GM18909 (cell line): ENCODE measurements around the gene FGFRL1.
"Not testable (repeated sequence)": the region's sequence is repeated elsewhere in the genome, so short reads cannot be mapped to it uniquely, and the experiment has no call there.

ENCODE experiments used
- ATAC-seq: cut with Tn5 transposase; IDR thresholded peaks from one replicate; pipeline ENCODE4 v1.9.1; 2021; ENCODE audit warnings: mild to moderate bottlenecking; ENCODE audit not compliant: unreplicated experiment, poor library complexity

FGFRL1 gene

DNA sequence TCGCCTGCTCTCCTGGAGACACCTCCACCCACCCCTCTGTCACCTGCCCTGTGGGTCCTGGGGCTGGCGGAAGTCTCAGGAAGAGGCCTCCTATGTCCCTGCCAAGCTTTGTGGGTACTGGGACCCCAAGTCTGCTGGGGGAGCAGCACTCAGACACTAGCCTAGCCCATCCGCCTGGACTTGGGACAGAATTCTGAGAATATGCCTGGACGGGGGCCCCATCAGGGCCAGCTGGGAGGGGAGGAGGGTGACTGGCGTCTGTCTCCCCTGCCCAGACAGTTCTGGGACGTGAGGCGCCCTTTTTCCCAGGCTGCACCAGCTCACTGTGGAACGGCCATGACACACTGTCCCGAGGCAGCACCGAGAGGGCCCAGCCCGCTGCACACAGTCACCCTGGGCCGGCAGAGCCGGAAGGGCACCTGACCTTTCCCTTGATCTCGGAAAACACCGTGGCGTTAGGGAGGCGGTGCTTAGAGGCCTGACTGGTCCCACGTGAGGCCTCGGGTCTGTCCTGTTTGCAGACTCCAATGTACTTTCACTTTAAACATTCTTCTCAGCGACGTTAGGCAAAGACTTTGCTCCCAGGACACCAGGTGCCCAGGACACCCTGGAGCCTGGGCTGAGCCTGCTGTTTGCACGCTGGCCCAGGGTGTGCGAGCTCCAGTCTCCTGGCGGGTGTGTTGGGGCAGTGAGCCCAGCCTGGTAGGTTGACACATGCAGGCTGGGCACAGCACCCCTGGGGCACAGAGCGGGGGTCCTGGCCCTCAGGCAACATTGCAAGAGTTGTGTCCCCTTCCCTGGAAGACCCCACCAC, 18.9 kb upstream of the FGFRL1 start:
- no peak for ATAC-seq

DNA sequence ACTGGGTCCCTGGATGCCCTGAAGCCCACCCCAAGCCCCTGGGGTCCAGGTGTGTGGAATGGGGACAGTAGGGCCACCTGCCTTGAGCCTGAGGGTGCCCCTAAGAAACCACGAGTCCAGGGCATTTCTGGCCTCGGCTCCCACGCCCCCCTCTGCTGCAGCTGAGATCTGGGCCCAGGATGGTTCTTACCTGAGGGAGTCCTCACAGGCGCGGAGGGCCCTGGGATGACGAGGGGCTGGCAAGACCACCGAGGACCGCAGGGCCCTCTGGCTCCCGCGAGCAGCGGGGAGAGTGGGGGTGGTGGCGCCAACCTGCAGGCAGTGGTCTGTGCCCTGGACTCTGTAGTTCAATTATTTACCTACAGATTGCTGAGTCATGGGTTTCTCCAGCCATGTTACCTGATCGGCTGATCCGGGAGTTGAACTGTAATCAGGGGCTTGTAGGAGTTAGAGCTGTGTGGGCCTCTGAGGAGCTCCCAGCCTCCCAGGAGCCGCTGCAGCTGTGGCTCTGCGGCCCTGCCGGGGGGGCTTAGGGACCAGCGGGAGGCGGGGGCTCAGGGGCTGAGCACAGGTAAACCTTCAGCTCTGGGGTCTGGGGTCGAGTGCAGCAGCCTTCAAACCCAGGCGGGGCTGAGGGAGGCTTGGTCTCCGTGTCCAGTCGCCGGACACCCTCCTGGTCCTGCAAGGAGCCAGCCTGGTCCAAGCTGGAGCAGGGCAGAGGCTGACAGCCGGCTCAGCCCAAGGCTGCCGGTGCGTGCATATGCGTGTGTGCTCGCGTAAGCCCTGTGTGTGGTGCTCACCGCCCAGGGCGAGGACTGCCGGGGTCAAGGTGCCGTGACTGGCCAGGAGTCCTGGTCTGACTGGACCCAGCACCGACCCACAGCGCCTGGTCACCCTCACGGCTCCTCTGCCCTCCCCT, 18.1 kb upstream of the FGFRL1 start, which contains the start of gene SLC26A1:
Gene SLC26A1, minus strand, starts transcription at position 294 of the 919 bp plus-strand sequence. CDS start 1,701 bp downstream, outside the sequence.
- no peak for ATAC-seq

DNA sequence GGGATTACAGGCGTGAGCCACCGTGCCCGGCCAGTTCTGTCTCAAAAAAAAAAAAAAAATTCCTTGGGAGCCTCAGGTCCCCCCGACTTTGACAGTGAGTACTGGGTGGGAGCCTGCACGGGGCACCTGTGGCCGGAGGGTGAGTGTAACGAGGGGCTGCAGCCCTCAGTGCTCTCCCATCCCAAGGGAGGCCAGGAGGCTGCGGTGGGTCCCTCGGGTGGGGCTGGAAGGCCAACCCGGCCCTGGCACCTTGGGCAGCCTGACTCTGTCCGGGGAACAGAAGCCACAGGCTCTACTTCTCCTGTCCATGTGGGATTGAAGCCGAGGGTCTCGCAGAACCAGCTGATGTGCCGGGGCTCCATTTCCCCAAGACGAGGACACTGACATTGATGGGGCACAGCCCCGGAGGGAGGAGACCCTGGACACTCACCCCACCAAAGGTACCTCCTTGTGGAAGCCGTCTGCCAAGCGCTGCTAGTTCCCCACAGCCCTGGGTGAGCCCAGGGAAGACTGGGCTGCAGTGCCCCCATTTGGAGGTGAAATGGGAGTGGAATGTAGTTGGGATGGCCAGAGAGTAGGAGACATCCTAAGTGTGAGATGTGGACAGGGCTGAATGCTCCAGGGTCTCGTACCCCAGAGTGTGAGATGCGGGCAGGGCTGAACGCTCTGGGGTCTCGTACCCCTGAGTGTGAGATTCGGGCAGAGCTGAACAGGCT, 16.0 kb upstream of the FGFRL1 start:
- no peak for ATAC-seq

DNA sequence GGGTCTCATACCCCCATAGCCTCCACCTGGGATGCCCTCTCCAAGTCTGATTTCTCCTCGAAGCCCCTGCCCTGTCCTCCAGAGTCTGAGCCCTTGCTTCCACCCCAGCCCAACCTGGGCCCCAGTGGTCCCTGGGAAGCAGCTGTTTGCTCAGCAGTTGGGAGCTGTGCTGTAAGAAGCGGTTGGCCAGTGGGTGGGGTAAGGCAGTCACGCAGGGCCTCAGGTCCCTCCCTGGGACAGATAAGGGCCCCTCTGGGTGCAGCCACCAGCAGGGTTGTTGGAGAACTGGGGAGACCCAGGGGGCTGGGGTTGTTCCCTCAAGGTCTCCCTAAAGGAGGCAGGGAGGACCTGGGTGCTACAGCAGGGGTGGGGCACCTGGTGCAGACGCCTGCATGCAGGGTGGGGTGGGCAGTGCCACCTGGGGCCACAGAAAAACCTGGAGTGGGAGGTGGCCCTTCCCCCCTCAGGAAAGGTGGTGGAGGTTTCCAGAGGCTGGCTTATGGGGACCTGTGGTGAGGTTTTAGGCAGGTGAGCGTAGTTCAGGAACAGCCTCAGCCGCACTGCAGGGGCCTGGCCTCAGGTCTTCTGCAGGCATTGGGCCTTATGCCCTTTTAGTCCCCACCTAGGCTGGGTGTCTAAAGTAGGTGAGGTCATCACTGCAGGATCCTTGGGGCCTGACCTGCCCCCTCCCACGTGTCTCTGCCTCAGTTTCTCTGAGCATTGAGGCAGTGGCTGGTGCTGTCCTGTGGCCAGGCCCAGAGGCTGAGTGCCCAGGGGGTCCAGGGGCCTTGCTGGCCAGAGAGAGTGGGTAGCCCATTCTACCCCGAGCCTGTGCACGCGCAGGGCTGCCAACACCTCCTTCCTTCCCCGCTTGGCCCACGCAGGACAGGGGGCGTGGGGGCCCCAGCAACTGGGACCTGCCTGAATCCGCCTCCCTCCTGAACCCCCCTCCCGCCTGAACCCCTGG, 15.1 kb upstream of the FGFRL1 start:
- no peak for ATAC-seq

DNA sequence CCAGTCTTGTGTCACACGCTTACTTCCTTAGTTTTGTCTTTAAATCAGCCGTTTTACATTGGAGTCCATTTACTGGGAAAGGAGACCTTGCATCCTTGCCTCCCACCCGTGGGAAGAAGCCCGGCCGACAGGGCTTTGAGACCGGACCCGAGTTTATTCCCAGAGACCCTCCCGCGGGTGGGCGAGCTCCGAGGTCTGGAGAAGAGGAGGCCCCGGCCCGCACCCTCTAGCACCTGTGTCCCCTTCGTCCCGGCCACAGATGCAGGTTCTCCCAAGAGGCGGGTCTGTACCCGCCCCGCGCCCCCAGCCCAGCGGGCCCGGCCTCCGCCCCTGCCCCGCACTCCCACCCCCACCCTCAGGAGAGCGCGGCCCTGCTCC, 14.4 kb upstream of the FGFRL1 start:
- ATAC-seq: no peak

DNA sequence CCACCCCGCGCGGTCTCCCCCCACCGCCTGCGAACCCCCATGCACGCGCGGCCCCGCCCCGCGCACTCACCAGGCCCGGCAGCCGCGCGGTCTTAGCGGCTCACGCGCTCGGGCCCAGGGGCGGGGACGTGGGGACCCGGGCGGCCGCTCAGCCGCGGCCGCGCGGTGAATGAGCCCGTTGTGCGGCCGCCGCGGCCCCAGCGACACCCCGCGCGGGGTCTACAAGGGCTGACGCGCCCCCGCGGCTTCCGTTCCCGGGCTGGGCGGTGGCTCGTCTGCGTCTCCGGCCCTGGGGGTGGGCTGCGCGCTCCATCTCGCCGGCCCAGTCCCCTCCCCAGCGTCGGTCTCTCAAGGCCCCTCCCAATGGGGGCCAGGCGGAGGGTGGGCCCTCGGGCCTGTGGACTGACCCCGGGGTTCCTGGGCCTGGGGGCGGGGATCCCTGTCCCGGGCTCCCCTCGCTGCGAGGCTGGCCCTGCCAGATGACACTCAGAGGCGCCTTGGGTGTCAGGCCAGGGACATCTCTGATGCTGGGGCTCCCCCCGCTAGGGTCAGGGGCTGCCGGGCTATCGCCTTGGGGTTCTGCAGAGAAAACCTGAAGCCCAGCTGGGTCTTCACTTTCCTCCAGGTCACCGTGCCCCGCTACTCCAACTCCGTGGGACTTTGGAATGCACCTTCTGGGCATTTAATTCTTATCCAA, 13.9 kb upstream of the FGFRL1 start:
- ATAC-seq: no peak

DNA sequence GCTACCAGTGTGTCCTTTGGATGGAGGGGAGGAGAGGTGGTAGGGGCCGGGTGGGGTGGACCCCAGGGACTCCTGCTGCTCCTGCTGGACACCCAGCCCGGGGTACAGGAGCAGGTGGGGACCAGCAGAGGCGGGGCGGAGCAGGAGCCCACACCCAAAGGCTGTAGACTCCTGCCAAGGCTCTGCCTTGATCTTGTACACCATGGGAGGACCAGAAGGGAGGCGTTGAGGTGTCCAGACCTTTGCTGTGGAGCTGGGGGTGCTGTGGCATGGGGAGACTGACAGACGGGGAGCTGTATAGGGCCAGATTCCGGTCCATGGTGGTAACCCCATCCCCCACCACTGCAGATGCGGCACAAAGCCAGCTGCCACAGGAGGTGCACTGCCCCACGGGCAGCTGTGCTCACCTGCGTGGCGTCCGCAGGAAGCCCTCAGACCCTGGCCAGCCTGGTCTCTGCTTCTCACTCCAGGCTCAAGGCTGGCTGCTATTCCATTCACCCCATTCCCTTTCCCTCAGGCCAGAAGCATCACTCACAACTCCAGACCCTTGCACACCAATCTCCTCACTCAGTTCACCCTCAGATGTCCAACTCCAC, 13.2 kb upstream of the FGFRL1 start:
- no peak for ATAC-seq

DNA sequence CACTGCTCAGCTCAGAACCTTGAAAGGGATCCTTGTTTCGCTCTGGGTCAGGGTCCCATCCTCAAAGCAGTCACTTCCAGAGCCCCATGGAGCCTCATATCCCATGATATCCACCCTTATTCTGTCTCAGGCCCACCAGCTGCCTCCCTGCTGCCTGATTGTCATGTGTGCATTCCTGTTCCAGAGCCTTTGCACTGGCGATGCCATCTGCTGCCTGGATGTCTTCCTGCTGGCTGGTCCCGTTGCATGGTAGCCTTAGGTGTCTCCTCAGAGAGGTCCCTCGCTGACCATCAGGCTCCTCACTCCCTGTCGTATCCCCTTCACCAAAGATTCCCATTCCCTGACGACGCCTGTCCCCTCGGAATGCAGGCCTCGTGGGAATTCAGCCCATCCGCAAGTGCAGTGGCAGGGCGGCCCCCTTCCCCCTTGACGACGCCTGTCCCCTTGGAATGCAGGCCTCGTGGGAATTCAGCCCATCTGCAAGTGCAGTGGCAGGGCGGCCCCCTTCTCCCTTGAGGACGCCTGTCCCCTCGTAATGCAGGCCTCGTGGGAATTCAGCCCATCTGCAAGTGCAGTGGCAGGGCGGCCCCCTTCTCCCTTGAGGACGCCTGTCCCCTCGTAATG, 12.1 kb upstream of the FGFRL1 start:
- not testable (repeated sequence) for ATAC-seq

DNA sequence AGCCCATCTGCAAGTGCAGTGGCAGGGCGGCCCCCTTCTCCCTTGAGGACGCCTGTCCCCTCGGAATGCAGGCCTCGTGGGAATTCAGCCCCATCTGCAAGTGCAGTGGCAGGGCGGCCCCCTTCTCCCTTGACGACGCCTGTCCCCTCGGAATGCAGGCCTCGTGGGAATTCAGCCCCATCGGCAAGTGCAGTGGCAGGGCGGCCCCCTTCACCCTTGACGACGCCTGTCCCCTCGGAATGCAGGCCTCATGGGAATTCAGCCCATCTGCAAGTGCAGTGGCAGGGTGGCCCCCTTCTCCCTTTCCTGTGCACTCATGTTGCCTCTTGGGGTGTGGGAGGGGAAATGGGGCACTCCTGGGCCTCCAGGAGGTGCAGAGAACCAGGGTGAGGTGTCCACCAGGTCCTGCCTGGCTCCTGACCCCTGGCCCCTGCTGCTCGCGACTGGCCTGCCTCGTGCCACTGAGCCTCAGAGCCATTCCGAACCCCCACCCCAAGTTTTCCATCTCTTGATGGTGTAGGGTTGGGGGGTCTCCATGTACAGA, 11.5 kb upstream of the FGFRL1 start:
- no peak for ATAC-seq

DNA sequence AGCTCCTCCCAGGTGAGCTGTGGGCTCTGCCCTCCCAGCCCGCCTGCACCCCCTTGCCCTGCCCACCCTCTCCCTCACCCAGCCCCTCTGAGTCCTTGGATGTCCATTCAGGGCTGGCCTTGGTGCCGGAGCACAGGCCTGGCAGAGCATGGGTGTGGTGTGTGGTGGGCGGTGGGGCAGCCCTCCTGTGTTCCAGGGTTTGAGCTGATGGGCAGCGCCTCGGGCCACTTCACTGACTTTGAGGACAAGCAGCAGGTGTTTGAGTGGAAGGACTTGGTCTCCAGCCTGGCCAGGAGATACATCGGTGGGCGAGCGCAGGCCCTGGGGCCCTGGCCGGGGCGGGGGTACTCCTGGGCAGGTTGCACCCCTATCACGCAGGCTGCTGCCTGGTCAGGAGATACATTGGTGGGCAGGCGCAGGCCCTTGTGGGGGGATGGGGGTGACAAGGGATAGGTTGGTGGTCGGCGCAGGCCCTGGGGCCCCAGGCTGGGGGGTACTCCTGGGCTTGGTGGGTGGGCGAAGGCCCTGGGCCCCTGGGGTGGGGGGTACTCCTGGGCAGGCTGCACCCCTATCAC, 10.7 kb upstream of the FGFRL1 start:
- ATAC-seq: no peak

DNA sequence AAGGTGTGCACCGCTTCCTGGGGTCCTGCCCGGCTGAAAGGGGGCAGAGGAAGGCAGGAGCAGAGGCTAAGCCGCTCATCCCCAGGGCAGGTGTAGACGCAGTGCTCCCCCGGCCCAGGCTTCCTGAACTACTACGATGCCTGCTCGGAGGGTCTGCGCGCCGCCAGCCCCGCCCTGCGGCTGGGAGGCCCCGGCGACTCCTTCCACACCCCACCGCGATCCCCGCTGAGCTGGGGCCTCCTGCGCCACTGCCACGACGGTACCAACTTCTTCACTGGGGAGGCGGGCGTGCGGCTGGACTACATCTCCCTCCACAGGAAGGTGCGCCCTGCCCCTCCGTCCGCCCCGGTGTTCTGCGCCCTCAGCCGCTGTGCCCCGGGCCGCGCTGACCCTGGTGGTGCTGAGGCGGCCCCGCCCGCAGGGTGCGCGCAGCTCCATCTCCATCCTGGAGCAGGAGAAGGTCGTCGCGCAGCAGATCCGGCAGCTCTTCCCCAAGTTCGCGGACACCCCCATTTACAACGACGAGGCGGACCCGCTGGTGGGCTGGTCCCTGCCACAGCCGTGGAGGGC, 9.8 kb upstream of the FGFRL1 start:
- ATAC-seq: no peak

DNA sequence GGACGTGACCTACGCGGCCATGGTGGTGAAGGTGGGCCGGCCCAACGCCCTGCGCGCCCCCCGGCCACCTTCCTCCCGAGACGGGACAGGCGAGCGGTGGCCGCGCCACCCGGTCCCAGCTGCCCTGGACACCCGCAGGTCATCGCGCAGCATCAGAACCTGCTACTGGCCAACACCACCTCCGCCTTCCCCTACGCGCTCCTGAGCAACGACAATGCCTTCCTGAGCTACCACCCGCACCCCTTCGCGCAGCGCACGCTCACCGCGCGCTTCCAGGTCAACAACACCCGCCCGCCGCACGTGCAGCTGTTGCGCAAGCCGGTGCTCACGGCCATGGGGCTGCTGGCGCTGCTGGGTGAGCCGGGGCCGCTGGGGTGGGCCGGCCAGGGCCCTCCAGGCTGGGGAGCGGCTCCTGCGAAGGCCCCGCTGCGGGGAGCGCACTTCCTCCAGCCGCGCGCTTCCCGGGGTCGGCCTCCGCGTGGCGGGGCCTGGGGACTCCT, 9.2 kb upstream of the FGFRL1 start:
- no peak for ATAC-seq

DNA sequence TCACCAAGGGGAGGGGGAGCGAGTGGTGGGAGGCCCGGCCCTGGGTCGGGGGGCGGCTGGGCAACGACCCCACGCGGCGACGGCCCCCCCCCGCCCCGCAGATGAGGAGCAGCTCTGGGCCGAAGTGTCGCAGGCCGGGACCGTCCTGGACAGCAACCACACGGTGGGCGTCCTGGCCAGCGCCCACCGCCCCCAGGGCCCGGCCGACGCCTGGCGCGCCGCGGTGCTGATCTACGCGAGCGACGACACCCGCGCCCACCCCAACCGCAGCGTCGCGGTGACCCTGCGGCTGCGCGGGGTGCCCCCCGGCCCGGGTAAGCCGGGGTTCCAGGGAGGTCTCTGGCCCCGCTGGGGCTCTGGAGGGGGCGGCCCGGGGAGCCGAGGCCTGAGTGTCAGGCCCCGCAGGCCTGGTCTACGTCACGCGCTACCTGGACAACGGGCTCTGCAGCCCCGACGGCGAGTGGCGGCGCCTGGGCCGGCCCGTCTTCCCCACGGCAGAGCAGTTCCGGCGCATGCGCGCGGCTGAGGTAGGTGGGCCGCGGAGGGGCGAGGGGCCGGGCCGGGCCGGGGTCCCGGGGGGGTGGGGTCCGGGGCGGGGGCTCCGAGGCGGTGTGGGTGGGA, 8.7 kb upstream of the FGFRL1 start:
- no peak for ATAC-seq

DNA sequence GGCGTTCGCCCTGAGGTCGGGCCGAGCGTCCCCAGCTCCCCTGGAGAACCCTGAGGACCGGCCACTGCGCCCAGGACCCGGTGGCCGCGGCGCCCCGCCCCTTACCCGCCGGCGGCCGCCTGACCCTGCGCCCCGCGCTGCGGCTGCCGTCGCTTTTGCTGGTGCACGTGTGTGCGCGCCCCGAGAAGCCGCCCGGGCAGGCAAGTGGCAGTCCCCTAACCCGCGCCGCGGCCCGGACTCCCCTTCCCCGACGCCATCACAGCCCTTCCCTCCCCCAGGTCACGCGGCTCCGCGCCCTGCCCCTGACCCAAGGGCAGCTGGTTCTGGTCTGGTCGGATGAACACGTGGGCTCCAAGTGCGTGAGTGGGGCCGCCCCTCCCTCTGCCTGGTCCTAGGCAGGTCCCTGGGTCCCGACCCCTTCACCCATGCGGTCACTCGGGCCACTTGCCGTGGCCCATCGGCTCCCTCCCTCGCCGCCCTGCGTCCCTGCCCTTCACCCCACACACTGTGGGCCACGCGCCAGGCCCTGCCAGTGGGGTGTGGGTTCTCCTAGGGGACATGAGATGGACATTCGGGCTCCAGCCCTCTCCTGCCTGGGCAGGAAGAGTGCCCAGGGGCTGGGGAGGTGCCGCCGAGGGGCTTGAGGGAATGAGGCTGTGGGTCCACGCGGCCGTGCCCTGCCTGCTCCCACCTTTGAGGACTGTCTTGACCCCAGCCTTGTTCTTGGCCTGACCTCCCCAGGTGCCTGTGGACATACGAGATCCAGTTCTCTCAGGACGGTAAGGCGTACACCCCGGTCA, 8.0 kb upstream of the FGFRL1 start:
- ATAC-seq: no peak

DNA sequence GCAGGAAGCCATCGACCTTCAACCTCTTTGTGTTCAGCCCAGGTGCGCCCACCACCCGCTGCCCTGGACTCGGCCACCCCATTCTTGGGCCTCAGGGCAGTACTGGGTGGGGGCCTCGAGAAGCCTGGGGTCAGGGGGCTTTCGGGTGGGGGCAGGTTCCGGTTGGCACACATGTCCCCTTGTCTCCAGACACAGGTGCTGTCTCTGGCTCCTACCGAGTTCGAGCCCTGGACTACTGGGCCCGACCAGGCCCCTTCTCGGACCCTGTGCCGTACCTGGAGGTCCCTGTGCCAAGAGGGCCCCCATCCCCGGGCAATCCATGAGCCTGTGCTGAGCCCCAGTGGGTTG, 7.4 kb upstream of the FGFRL1 start:
- no peak for ATAC-seq
